Psoas muscle (tissue), 8 donors: Measurements from ENCODE around the gene CAMK2A. TPM values are rescaled to one million over a fixed set of nuclear protein-coding genes. Genes with fewer than 3 reads are reported as not detected.

Experiments used
- ATAC-seq, 4 donors: fragments of 200-7000 bp; cut with Tn5 transposase; one replicate each; pipeline ENCODE4 v1.9.1; 2020; ENCODE audit warnings: moderate library complexity in 3 of 4, mild to moderate bottlenecking in 2 of 4
- DNase-seq, 2 donors: peaks; one replicate each; pipeline ENCODE4 v3.0.0-alpha.2; 2020
- H3K27ac ChIP-seq: fragments of 200-600 bp; one replicate; pipeline ENCODE4 v1.8.0; 2022
- H3K27me3 ChIP-seq, 3 donors: fragments of 200-600 bp in 1 of 3; one replicate each; pipeline versions ENCODE4 v1.6.1 to v1.8.0; 2013 to 2022; ENCODE audit warnings: low read length in 2 of 3, mild to moderate bottlenecking in 2 of 3, moderate library complexity in 1 of 3; ENCODE audit not compliant: insufficient read depth in 3 of 3
- H3K36me3 ChIP-seq, 2 donors: fragments of 200-600 bp in 1 of 2; one replicate each; pipeline versions ENCODE4 v1.6.1 to v1.8.0; 2013 to 2022; ENCODE audit warnings: low read depth in 1 of 2, mild to moderate bottlenecking in 1 of 2, moderate library complexity in 1 of 2; ENCODE audit not compliant: insufficient read depth in 1 of 2
- H3K4me1 ChIP-seq: fragments of 200-600 bp; one replicate; pipeline ENCODE4 v1.8.0; 2022
- H3K4me3 ChIP-seq: fragments of 200-600 bp; one replicate; pipeline ENCODE4 v1.8.0; 2022; ENCODE audit warnings: mild to moderate bottlenecking
- H3K9me3 ChIP-seq: fragments of 200-600 bp; one replicate; pipeline ENCODE4 v1.8.0; 2022
- CTCF ChIP-seq: fragments of 200-600 bp; IDR thresholded peaks from one replicate; pipeline ENCODE4 v1.8.0; 2022; ENCODE audit warnings: antibody characterized with exemption
- WGBS, 3 donors: extraction: QIAGEN DNeasy Blood & Tissue Kit; methylation state at CpG; one replicate each; pipeline versions ENCODE4 v1.1.6 to v1.1.7; 2013; 5-methylcytosine and 5-hydroxymethylcytosine counted together
- intact Hi-C, 2 donors: fragments of 100-400 bp; cut with DNase I; formaldehyde crosslinking; loops; one replicate each; pipeline versions ENCODE4 v1.11.0 to v1.14.2; 2022
- polyA plus RNA-seq, 3 donors: library from polyadenylated mRNA; stranded (reverse); fragments of 200-250 nt; gene quantifications; one replicate each; pipeline ENCODE4 v1.2.3, GENCODE V29; 2013
- total RNA-seq, 4 donors: library from RNA; stranded (reverse); fragmentation: NEBNext Ultra II Directional in 2 of 4; extraction: Animal tissue kit (Norgen Biotek cat#: 25700) in 2 of 4; gene quantifications; one replicate each; pipeline versions ENCODE4 v1.2.1 to v1.2.4, GENCODE V29; 2021 to 2023
- donor health status: healthy with polysubstance abuse.
- donor health status: DM: no; HTN: no; CAD: no; lungs with moderate emphysema.
- donor health status: Bipolar disorder and iron deficiency.
- donor health status: healthy.
- donor health status: DM: yes; HTN: yes; CAD: no.
- donor health status: DM: no; HTN: no; CAD: no.
- donor health status: DM: no; HTN: no; CAD: no.
- donor health status: DM: yes; HTN: yes; CAD: no.

The CAMK2A gene
- total and polyA plus RNA-seq, 7 donors, result 8.1 to 118 (median 45.3) TPM

- H3K9me3 ChIP-seq, result no peaks in the 10 kb centered on the region
- H3K27ac ChIP-seq, result no peak overlapping the region
- H3K27me3 ChIP-seq, result no peaks in the 10 kb centered on the region
- TF ChIP-seq CTCF, result no peak
- no peak overlapping the region for H3K4me3 ChIP-seq
- no peak for ATAC-seq
- WGBS, 3 donors, result 83 to 86% (median 84%) methylated on average over 7 of the region's 7 CpGs
- no peaks in the 10 kb centered on the region for H3K4me1 ChIP-seq
- peaks cover 0 to 68% of the 10 kb centered on the region in 2 donors for H3K36me3 ChIP-seq
- intact Hi-C loops, result loop anchor here in 1 of 2 donors (10.0 kb wide), 1 partner anchor 366 kb away; no protein-coding TSS in a partner anchor
- DNase-seq, result no peak
Observed at GRCh38 chr5:150230842-150231241, 58.7 kb downstream of the CAMK2A start.

GRCh38 chr5:150229571-150229970 lies 60.0 kb downstream of the CAMK2A start:
- Histone ChIP-seq H3K27ac (no peak overlapping the region), H3K27me3 (no peaks in the 10 kb centered on the region), H3K4me3 (no peak overlapping the region), H3K9me3 (no peaks in the 10 kb centered on the region), H3K4me1 (no peaks in the 10 kb centered on the region), H3K36me3 (peaks cover 0 to 64% of the 10 kb centered on the region in 2 donors)
- WGBS, 3 donors, result 69 to 90% (median 69%) methylated on average over 3 of the region's 3 CpGs
- no peak for ATAC-seq
- intact Hi-C loops, result no loop called here
- TF ChIP-seq CTCF, result no peak
- no peak for DNase-seq

GRCh38 chr5:150227606-150228273 lies 61.8 kb downstream of the CAMK2A start:
- H3K9me3 ChIP-seq, result no peaks in the 10 kb centered on the region
- no peak for TF ChIP-seq CTCF
- 76 to 80% (median 78%) methylated on average over 11 of the region's 11 CpGs for WGBS, 3 donors
- ATAC-seq, result peak in 1 of 4 donors; percentile 18
- DNase-seq, result no peak
- no peak overlapping the region for H3K27ac ChIP-seq
- H3K36me3 ChIP-seq, result peaks cover 0 to 64% of the 10 kb centered on the region in 2 donors
- H3K4me3 ChIP-seq, result no peak overlapping the region
- H3K4me1 ChIP-seq, result no peaks in the 10 kb centered on the region
- no peaks in the 10 kb centered on the region for H3K27me3 ChIP-seq
- intact Hi-C loops, result no loop called here

- no peak for TF ChIP-seq CTCF
- no peak for ATAC-seq
- 97% methylated on average over 5 of the region's 5 CpGs for WGBS, 3 donors
Observed at GRCh38 chr5:150227036-150227435, 62.5 kb downstream of the CAMK2A start.

More at GRCh38 chr5:150227036-150227435, 62.5 kb downstream of the CAMK2A start:
- Histone ChIP-seq H3K27me3 (no peaks in the 10 kb centered on the region), H3K4me3 (no peak overlapping the region), H3K4me1 (no peaks in the 10 kb centered on the region), H3K36me3 (peaks cover 0 to 71% of the 10 kb centered on the region in 2 donors), H3K27ac (no peak overlapping the region), H3K9me3 (no peaks in the 10 kb centered on the region)
- DNase-seq, result no peak
- intact Hi-C loops, result no loop called here
